ENCODE measurements around the gene METTL25B.

DNA sequence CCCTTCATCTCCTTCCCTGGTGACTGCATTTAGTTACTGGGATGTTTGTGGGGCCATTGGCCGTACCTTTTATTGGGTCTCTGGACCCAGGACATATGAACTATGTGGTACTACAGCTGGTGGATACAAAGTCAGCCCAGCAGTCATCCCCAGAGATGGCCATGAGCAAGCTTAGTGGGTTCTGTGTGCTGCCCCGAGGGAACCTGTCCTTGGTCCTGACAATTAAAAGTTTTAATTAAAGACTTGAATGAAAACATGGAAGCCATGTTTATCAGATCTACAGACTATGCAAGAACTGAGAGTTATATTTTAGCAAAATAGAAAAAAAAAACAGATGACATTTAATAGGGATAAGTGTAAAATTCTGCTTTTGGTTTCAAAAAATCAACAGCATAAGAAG is 48.2 kb upstream of the METTL25B start:
- TF ChIP-seq, protein P1, sequence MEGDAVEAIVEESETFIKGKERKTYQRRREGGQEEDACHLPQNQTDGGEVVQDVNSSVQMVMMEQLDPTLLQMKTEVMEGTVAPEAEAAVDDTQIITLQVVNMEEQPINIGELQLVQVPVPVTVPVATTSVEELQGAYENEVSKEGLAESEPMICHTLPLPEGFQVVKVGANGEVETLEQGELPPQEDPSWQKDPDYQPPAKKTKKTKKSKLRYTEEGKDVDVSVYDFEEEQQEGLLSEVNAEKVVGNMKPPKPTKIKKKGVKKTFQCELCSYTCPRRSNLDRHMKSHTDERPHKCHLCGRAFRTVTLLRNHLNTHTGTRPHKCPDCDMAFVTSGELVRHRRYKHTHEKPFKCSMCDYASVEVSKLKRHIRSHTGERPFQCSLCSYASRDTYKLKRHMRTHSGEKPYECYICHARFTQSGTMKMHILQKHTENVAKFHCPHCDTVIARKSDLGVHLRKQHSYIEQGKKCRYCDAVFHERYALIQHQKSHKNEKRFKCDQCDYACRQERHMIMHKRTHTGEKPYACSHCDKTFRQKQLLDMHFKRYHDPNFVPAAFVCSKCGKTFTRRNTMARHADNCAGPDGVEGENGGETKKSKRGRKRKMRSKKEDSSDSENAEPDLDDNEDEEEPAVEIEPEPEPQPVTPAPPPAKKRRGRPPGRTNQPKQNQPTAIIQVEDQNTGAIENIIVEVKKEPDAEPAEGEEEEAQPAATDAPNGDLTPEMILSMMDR (IDR thresholded peaks at IDR 0.05 in 4 of 5, conservative IDR thresholded peaks at IDR 0.05 in 1 of 5) = no peak
- no peak for TF ChIP-seq POLR2A (IDR thresholded peaks at IDR 0.05)
